Activated T-helper 17 cell treated with anti-CD3 and anti-CD28 coated beads, Interleukin-2, amount 50 U/mL, for 72 hours (primary cell): ENCODE data around the gene SYTL3. TPM values are rescaled to one million over a fixed set of nuclear protein-coding genes. Genes with fewer than 3 reads are reported as not detected.
"Not testable (repeated sequence)": the region's sequence is repeated elsewhere in the genome, so short reads cannot be mapped to it uniquely, and the experiment has no call there.

ENCODE experiments used
- ATAC-seq: fragments of 150-1000 bp; cut with Tn5 transposase; replicated peaks from 2 replicates; pipeline ENCODE4 v1.10.0; 2021; ENCODE audit warnings: mild to moderate bottlenecking, moderate library complexity
- H3K27ac Mint-ChIP-seq: one replicate; pipeline ENCODE4 v1.8.0; 2022; ENCODE audit warnings: mixed read lengths
- H3K27me3 Mint-ChIP-seq: one replicate; pipeline ENCODE4 v1.8.0; 2022; ENCODE audit warnings: mixed read lengths
- H3K36me3 Mint-ChIP-seq: one replicate; pipeline ENCODE4 v1.8.0; 2022; ENCODE audit warnings: low read depth, mild to moderate bottlenecking, mixed read lengths
- H3K4me1 Mint-ChIP-seq: one replicate; pipeline ENCODE4 v1.8.0; 2022; ENCODE audit warnings: mixed read lengths
- H3K4me3 Mint-ChIP-seq: one replicate; pipeline ENCODE4 v1.8.0; 2022; ENCODE audit warnings: mild to moderate bottlenecking, mixed read lengths
- H3K9me3 Mint-ChIP-seq: one replicate; pipeline ENCODE4 v1.8.0; 2022; ENCODE audit warnings: mixed read lengths
- total RNA-seq, 2 donors: library from RNA; stranded (reverse); gene quantifications; one replicate each; pipeline ENCODE4 v1.2.3, GENCODE V29; 2022

Gene SYTL3
- total RNA-seq, 2 donors from 2014 or later, result 118 to 331 TPM

DNA sequence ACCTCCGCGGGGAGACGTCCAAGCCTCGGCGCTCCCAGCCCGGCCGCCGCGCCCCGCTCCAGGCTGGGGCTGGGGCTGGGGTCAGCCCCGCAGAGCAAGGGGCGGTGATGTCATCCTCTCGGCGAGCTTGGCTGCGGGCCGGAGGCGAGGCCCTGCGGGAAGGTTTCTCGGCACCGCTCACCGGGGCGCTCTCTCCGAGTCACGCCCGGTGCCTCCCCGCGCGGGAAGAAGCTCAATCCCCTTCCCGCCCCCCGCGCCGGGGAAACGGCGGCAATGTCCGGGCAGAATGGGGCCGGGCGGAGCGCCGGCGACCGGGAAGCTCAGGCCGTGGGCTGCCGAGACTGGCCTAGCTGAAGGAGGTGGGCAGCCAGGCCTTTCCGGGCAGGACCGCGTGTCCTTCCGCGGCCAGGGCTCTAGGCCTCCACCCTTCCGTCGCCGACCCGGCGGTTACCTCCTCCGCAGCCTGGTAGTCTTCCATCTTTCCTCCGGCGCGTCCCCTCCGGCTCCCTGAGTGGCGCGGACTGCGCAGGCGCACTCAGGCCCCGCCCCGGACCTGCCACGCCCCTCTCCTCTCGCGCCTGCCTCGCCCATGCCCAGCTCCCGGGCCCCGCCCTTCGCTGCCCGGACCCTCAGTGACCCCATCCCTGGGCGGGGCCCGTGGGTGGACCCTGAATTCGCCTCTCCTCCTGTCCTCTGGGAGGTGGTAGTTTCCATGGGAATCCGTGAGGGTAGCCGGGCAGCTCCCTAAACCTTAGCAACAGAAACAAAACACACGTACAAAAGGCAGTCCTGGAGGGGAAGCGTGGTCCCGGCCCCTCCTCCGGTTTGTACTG is 5.4 kb upstream of the SYTL3 start, which contains the start of gene DYNLT1:
Gene DYNLT1 (minus strand): TSS at position 513 of the 833 bp plus-strand sequence. CDS start 35 bp downstream, at position 478.
- H3K9me3 Mint-ChIP-seq, result no peaks in the 10 kb centered on the region
- H3K27ac Mint-ChIP-seq, result peak within 1 kb of the TSS; percentile 98
- H3K4me1 Mint-ChIP-seq, result peaks cover 62% of the 10 kb centered on the region
- H3K27me3 Mint-ChIP-seq, result no peaks in the 10 kb centered on the region
- peak within 1 kb of the TSS; percentile 83 for H3K4me3 Mint-ChIP-seq
- peaks cover 74% of the 10 kb centered on the region for H3K36me3 Mint-ChIP-seq
- ATAC-seq, result peak; percentile 46

DNA sequence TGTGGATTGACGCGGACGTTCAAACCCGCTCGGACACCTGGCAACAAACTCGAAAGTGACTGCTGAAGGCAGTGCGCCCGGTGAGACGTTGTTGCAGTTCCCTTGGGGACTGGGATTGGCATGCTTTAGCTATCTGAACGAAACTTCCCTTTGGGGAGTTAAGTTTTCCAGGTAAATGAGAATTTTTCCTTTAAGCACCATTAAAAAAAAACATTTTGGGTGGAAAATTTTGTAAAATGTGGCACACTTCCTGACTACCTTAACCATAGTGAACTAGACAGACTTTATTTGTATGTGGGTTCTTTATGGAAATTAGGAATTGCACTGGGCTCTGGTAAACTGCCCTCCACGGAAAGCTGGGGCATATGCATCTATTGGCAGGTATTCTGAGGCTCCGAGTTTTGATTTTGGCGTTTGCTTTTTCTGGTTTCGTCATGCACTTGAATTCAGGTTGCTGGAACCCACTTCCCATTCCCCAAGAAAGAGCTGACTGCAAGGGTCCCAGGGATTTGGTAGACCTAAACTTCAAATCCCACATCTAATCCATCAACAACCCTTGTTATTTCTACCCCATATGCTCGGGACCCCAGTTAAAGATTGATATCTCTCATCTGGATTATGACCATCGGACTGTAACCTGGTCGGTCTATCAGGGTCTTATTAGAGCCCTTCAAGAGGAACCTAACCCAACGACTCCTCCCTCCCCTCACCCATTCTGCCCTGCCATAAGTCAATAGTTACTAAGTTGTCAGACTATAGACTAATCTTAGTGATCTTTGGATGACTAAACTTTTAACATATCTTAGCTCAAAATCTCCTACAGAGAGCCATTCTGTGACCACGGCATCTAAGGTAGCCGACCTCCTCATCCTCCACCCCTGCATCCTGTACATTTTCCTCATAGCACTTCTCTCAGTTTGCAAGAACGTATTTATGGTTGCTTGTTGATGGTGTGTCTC is 4.5 kb upstream of the SYTL3 start:
- H3K27me3 Mint-ChIP-seq, result no peaks in the 10 kb centered on the region
- H3K4me1 Mint-ChIP-seq, result peaks cover 59% of the 10 kb centered on the region
- H3K9me3 Mint-ChIP-seq, result no peaks in the 10 kb centered on the region
- ATAC-seq, result peak; percentile 7
- H3K36me3 Mint-ChIP-seq, result peaks cover 74% of the 10 kb centered on the region
- peak overlapping the region; percentile 83 for H3K4me3 Mint-ChIP-seq
- H3K27ac Mint-ChIP-seq, result peak overlapping the region; percentile 95

DNA sequence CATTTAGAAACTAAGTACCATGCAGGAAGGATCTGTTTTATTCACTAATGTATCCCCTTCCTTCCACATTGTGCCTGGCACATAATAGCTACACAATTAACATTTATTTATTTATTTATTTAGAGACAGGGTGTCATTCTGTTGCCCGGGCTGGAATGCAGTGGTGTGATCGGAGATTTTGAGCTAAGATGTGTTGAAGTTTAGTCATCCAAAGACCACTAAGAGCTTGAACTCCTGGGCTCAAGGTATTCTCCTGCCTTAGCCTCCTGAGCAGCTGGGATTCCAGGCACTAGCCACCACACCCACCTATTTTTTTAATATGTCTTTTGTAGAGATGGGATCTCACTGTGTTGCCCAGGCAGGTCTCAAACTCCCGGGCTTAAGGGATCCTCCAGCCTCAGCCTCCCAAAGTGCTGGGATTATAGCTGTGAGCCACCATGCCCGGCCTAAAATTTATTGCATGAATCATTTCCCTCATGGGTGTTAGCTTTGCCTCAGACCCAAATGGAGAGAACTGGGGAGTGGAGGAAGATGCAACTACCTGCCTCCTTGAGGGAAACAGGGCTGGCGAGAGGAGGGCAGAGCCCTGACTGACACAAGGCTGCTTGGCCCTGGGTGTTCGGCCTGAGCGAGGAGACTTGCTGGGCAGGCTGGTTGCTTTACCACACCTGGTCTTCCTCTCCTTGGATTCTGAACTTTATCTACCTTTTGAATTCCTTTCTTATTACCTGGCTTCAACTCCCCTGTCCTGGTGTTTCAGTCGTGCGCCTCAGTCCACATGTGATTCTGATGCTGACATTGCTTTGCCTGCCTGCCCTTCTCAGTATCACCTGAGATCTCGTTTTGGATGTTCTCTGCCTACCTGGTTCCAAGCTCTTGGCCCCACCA is 3.6 kb upstream of the SYTL3 start:
- H3K36me3 Mint-ChIP-seq, result peaks cover 74% of the 10 kb centered on the region
- H3K4me1 Mint-ChIP-seq, result peaks cover 50% of the 10 kb centered on the region
- no peaks in the 10 kb centered on the region for H3K9me3 Mint-ChIP-seq
- ATAC-seq, result no peak
- peak overlapping the region; percentile 95 for H3K27ac Mint-ChIP-seq
- H3K4me3 Mint-ChIP-seq, result peak overlapping the region; percentile 83
- no peaks in the 10 kb centered on the region for H3K27me3 Mint-ChIP-seq

DNA sequence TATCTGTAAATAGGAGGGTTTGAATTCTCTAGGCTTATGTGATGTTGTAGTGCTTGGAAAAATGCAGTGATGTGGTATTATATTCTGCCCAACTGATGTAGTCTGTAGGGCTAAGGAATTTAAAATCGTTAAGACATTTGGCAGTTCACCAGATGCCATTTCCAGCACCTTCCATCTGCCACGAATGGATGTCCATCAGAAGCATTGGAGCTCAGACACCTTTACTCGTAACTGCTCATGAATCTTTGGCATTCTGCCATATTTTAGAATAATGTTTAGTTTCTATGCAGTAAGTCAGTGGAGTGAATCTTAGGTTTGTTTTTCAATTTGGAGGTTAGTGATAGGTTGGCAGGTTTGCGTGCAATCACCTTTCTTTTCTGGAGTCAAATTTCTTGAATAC is 2.4 kb upstream of the SYTL3 start:
- ATAC-seq, result no peak
- Mint-ChIP-seq H3K27me3 (no peaks in the 10 kb centered on the region), H3K4me3 (peak overlapping the region; percentile 83), H3K36me3 (peaks cover 74% of the 10 kb centered on the region), H3K9me3 (no peaks in the 10 kb centered on the region), H3K4me1 (peaks cover 40% of the 10 kb centered on the region), H3K27ac (peak overlapping the region; percentile 97)

DNA sequence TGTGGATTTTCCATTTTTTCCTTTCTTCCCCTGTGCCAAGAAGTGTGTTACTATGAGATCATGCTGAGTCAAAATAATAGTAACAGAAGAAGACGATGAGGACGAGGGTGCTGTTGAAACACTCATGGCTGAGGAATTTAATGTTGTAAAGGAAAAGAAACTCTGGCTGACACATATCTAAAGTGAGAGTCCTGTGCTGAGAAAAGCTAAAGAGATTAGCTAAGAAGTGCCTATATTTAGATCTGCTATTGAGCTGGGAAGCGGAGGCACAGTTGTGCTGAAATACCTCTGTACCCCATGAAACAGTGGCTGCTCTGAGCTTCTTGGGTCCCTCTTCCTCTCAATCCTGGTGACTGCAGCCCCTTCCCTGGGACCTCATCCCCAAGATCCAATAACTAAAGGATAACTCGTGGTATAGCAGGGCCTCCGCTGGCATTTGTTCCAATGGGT is 1.1 kb upstream of the SYTL3 start:
- Mint-ChIP-seq H3K27ac (peak overlapping the region; percentile 97), H3K9me3 (no peaks in the 10 kb centered on the region), H3K36me3 (peaks cover 74% of the 10 kb centered on the region), H3K4me3 (peak overlapping the region; percentile 83), H3K27me3 (no peaks in the 10 kb centered on the region), H3K4me1 (peaks cover 34% of the 10 kb centered on the region)
- ATAC-seq, result peak; percentile 36

DNA sequence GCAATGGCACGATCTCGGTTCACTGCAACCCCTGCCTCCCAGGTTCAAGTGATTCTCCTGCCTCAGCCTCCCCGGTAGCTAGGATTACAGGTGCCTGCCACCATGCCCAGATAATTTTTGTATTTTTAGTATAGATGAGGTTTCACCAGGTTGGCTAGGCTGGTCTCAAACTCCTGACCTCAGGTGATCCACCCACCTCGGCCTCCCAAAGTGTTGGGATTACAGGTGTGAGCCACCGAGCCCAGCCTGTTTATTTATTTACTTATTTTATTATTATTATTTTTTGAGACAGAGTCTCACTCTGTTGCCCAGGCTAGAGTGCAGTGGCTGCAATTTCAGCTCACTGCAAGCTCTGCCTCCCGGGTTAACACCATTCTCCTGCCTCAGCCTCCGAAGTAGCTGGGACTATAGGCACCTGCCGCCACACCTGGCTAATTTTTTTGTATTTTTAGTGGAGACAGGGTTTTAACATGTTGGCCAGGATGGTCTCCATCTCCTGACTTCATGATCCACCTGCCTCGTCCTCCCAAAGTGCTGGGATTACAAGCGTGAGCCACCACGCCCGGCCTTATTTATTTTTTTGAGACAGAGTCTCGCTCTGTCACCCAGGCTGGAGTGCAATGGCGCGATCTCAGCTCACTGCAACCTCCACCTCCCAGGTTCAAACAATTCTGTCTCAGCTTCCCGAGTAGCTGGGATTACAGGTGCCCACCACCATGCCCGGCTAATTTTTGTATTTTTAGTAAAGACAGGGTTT is 2.3 kb downstream of the SYTL3 start:
- not testable (repeated sequence) for ATAC-seq, H3K9me3 Mint-ChIP-seq, H3K27me3 Mint-ChIP-seq
- Mint-ChIP-seq H3K36me3 (peaks cover 88% of the 10 kb centered on the region), H3K27ac (peak overlapping the region; percentile 97), H3K4me1 (peaks cover 43% of the 10 kb centered on the region), H3K4me3 (peak overlapping the region; percentile 83)

DNA sequence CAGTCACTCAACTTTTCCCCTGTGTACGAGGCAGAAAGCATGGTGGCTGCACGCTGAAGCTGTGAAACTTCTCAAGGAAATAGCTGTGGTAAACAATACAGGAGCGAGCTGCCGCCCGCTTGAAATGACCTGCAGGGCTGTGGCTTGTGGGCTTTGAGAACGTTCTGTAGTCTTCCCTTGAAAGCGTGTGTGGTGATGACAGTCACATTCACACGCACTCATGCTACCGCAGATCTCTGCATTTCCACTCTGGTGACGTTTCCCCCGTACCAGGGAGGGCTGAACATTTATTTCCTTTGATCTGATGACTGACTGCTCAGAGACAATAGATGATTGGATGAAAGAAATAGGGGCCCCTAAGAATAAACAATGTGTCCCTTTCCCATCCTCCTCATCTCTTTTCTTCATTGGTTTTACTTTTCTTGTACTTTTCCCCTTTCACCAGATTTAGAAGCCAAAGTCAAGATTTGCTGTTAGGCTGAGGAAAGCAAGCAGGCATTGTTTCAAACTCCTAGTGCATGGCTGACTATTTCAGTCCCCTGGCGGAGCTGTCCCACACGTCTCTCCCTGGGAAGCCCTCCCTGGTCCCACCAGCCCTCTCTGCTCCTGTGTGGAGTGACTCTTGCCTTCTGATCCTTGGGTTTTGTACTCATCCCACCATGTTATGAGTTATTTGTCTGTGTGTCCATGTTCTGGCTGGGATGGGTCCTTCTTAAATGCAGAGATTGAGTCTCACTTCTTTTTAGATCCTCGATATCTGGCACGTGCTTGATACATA is 3.9 kb downstream of the SYTL3 start:
- peak; percentile 57 for ATAC-seq
- Mint-ChIP-seq H3K27me3 (no peaks in the 10 kb centered on the region), H3K4me3 (peak overlapping the region; percentile 83), H3K4me1 (peaks cover 31% of the 10 kb centered on the region), H3K27ac (peak overlapping the region; percentile 95), H3K9me3 (no peaks in the 10 kb centered on the region), H3K36me3 (peaks cover 99% of the 10 kb centered on the region)

DNA sequence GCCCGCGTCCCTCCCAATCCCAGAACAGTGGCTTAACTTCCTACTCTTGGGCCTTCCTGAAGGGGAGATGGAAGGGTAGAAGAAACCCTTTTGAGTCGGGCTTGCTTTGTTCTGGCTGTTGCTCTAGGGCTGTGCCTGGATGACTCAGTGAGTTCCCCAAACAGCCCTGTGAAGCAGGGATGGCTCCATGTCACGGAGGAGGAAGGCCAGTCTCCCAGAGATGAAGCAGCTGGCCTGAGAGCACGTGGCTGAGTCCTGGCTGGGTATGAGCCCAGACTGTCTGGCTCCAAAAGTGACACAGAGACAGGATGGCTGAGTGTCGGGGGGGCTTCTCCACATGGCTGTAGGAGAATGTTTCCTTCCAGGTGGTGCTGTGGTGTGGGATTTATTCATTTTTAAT is 4.6 kb downstream of the SYTL3 start:
- Mint-ChIP-seq H3K9me3 (no peaks in the 10 kb centered on the region), H3K4me1 (peaks cover 33% of the 10 kb centered on the region), H3K27ac (peak overlapping the region; percentile 95), H3K27me3 (no peaks in the 10 kb centered on the region), H3K36me3 (peaks cover 100% of the 10 kb centered on the region), H3K4me3 (peak overlapping the region; percentile 83)
- no peak for ATAC-seq

DNA sequence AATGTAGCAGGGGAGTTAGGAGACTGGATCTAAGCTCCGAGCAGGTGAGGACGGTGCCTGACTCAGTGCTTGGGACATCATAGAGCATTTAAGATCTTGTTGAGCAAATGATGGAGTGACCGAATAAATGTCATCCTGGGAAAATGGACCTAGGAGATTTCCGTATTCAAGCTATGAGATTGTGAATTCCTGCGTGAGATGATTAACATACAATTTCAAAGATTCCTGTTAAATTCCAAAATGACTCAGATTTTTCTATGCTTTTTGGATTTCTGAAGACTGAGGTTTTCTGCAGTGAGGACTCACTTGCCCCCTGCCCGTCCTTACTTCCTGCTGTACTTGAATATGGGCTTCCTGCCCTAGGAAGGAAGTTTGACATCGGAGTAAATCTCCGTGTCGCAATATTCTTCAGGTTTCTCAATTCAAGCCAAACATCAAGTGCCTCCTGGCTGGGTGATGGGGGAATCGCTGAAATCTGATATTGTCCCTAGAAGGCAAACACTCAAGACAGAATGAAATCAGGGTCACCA is 5.2 kb downstream of the SYTL3 start:
- H3K27ac Mint-ChIP-seq, result peak overlapping the region; percentile 95
- peaks cover 100% of the 10 kb centered on the region for H3K36me3 Mint-ChIP-seq
- no peaks in the 10 kb centered on the region for H3K9me3 Mint-ChIP-seq
- no peak for ATAC-seq
- peaks cover 34% of the 10 kb centered on the region for H3K4me1 Mint-ChIP-seq
- no peaks in the 10 kb centered on the region for H3K27me3 Mint-ChIP-seq
- H3K4me3 Mint-ChIP-seq, result peak overlapping the region; percentile 83

DNA sequence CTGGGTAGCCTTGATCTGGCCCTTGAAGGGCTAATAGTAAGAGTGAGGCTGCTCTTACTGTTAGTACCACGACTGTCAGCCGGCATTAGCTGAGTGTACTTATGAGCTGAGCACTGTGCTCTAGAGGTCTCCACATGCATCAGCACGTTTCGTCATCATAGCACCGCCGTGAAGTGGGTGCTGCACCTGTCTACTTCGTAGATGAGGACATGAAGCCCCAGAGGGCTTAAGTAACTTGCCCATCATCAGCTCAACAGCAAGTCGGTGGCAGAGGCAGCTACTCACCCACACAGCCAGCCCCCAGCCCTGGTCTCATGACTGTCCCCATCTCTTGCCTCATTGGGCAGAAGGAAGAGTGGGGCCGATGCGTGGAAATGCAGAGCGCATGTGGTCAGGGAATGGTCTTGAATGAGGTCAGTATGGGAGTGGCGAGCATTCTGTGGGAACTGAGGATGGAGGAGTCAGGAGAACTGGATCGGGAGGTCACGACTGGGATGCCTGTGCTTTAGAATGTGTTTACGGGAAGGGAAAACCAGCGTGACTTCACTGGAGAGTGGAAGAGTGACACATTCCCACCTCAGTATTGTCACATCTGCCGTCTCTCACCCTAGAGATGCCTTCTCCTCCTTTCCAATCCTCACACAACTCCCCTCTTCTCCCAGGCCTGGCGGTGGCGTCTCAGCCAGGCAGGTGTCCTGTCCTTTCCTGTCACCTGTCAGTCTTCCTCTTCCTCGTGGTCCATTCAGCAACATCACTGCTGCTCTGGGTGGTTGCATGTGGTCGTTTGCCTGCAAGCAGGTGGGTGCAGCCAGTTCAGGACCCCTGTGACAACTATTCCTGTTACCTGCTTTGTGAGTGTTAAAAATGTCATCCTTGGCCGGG is 6.0 kb downstream of the SYTL3 start:
- H3K4me3 Mint-ChIP-seq, result peak overlapping the region; percentile 83
- no peak for ATAC-seq
- no peaks in the 10 kb centered on the region for H3K27me3 Mint-ChIP-seq
- peaks cover 34% of the 10 kb centered on the region for H3K4me1 Mint-ChIP-seq
- H3K9me3 Mint-ChIP-seq, result no peaks in the 10 kb centered on the region
- peaks cover 100% of the 10 kb centered on the region for H3K36me3 Mint-ChIP-seq
- H3K27ac Mint-ChIP-seq, result peak overlapping the region; percentile 95

DNA sequence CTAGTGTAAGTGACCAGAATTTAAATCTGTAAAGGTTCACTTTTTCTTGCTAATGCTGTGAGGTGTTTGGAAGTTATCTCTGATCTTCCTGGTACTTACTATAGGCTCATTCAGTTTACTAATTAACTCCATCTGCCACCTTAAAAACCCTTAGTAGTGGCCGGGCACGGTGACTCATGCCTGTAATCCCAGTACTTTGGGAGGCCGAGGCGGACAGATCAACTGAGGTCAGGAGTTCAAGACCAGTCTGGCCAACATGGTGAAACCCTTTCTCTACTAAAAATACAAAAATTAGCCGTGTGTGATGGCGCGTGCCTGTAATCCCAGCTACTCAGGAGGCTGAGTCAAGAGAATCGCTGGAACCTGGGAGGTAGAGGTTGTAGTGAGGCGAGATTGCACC is 7.1 kb downstream of the SYTL3 start:
- not testable (repeated sequence) for H3K27me3 Mint-ChIP-seq, H3K9me3 Mint-ChIP-seq, ATAC-seq
- Mint-ChIP-seq H3K27ac (peak overlapping the region; percentile 20), H3K4me1 (peaks cover 34% of the 10 kb centered on the region), H3K4me3 (peak overlapping the region; percentile 83), H3K36me3 (peaks cover 100% of the 10 kb centered on the region)

DNA sequence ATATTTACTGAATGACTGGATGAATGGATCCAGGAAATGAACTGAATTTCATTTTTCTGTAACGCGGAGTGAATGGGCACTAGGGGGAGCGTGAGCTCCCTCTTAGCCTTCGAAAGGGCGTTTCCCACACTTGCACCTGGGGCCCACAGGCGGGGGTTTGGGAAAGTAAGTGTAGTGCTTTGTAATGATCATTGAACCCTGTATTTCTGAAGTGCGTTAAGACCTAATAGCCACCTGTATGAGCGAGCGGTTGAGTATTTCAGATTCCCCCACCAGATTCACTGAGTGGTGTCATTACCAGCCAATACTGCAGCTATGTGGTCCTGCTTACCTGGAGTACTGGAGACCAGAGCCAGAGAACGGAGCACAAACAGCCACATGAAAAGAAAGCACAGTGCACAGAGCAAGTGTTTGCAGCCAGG is 10.5 kb downstream of the SYTL3 start:
- Mint-ChIP-seq H3K4me3 (no peak overlapping the region), H3K9me3 (no peaks in the 10 kb centered on the region), H3K36me3 (peaks cover 100% of the 10 kb centered on the region), H3K27ac (peak overlapping the region; percentile 8), H3K4me1 (peaks cover 21% of the 10 kb centered on the region), H3K27me3 (no peaks in the 10 kb centered on the region)
- peak; percentile 51 for ATAC-seq
